Panc1 (cell line): ENCODE measurements around the gene UBE2G1. TPM values are rescaled to one million over a fixed set of nuclear protein-coding genes. Genes with fewer than 3 reads are reported as not detected.

Source experiments
- ATAC-seq: fragments of 200-7000 bp; cut with Tn5 transposase; 2 replicates; pipeline ENCODE4 v1.9.1; 2020; ENCODE audit warnings: mild to moderate bottlenecking, moderate library complexity
- BruUV-seq: library from RNA; stranded (reverse); fragments of 400-500 nt; replicated peaks from 2 replicates; lab custom pipeline; 2021; lab: Mats Ljungman, UMichigan
- CTCF ChIA-PET: fragments of 300-600 bp; sonication (Branson Sonifier 250); formaldehyde crosslinking; loops from one replicate; lab custom pipeline; 2022; ENCODE audit warnings: antibody characterized with exemption; lab: Charles Lee
- POLR2A ChIA-PET: fragments of 300-600 bp; sonication (Branson Sonifier 250); formaldehyde crosslinking; loops from one replicate; lab custom pipeline; 2022; ENCODE audit warnings: antibody characterized with exemption; lab: Charles Lee
- DNase-seq: peaks from one replicate; pipeline ENCODE4 v3.0.0-alpha.2; 2010; ENCODE audit warnings: low read depth, low spot score
- H3K27ac ChIP-seq: 2 replicates; pipeline ENCODE4 v1.5.1; 2011; ENCODE audit warnings: mild to moderate bottlenecking, low read length, inconsistent platforms
- H3K27me3 ChIP-seq: fragments of 200-500 bp; sonication (Bioruptor generic); 2 replicates; pipeline ENCODE4 v1.6.0; 2014; ENCODE audit warnings: low read length, inconsistent platforms; ENCODE audit not compliant: control insufficient read depth, insufficient read depth
- H3K36me3 ChIP-seq: fragments of 200-500 bp; sonication (Bioruptor generic); 2 replicates; pipeline ENCODE4 v1.5.1; 2014; ENCODE audit warnings: inconsistent platforms, mild to moderate bottlenecking, low read length, moderate library complexity; ENCODE audit not compliant: control insufficient read depth, insufficient read depth
- H3K4me1 ChIP-seq: 2 replicates; pipeline ENCODE4 v1.5.1; 2011; ENCODE audit warnings: inconsistent platforms, mild to moderate bottlenecking, low read length, moderate library complexity; ENCODE audit not compliant: control insufficient read depth, insufficient read depth
- H3K4me3 ChIP-seq, 2 experiments: 2 replicates each; pipeline ENCODE4 v1.5.1; 2011 to 2012; ENCODE audit warnings: low read depth in 2 of 2, low read length in 2 of 2, mild to moderate bottlenecking in 2 of 2, inconsistent platforms in 1 of 2, moderate library complexity in 1 of 2
- H3K9me3 ChIP-seq: fragments of 200-500 bp; sonication (Bioruptor generic); 2 replicates; pipeline ENCODE4 v1.5.1; 2014; ENCODE audit warnings: low read depth, mild to moderate bottlenecking, inconsistent platforms, low read length, moderate library complexity; ENCODE audit not compliant: control insufficient read depth, insufficient read depth
- CTCF ChIP-seq: fragments of 450-650 bp; IDR thresholded peaks from 2 replicates; pipeline ENCODE4 v1.5.1; 2017; ENCODE audit warnings: mild to moderate bottlenecking
- POLR2AphosphoS5 ChIP-seq: IDR thresholded peaks from 2 replicates; pipeline ENCODE4 v1.6.1; 2012; ENCODE audit warnings: mild to moderate bottlenecking, low read depth, low read length, moderate library complexity
- SIN3A ChIP-seq: IDR thresholded peaks from 2 replicates; pipeline ENCODE4 v1.6.1; 2012; ENCODE audit warnings: low read depth, mild to moderate bottlenecking, low read length, moderate library complexity, borderline replicate concordance; ENCODE audit not compliant: insufficient read depth
- TCF7L2 ChIP-seq: IDR thresholded peaks from 2 replicates; pipeline ENCODE4 v1.6.1; 2011; ENCODE audit warnings: mild to moderate bottlenecking, low read depth, low read length, inconsistent platforms
- in situ Hi-C: cut with HindIII; loops from 2 replicates; pipeline ENCODE4 v1.10.0; 2016; ENCODE audit warnings: low sequenced_read_pairs, low pct_unique_long_range_greater_than_20kb
- intact Hi-C: fragments of 100-400 bp; cut with micrococcal nuclease; formaldehyde crosslinking; loops from one replicate; pipeline ENCODE4 v1.10.0; 2022; ENCODE audit not compliant: unreplicated experiment
- total RNA-seq: library from RNA; stranded (reverse); gene quantifications from one replicate; pipeline ENCODE4 v1.2.1, GENCODE V29; 2021; ENCODE audit not compliant: unreplicated experiment
- TF ChIP-seq, protein P1 (sequence below), 2 experiments: IDR thresholded peaks; 2 replicates each; pipeline ENCODE4 v1.6.1; 2011 to 2012; ENCODE audit warnings: low read depth in 2 of 2, control low read depth in 1 of 2, low read length in 1 of 2, mild to moderate bottlenecking in 1 of 2, moderate library complexity in 1 of 2; ENCODE audit not compliant: insufficient read depth in 1 of 2

UBE2G1 gene
- total RNA-seq, 1 experiment from 2014 or later, result 119 TPM

GRCh38 chr17:4314618-4315017, 51.9 kb downstream of the UBE2G1 start:
- BruUV-seq, result no TSS peak
- Histone ChIP-seq H3K27ac (peak overlapping the region; percentile 12; the same call in 1 of the 2 replicates), H3K9me3 (no peaks in the 10 kb centered on the region), H3K27me3 (no peaks in the 10 kb centered on the region), H3K36me3 (no peaks in the 10 kb centered on the region), H3K4me3 (no peak overlapping the region), H3K4me1 (peaks cover 43% of the 10 kb centered on the region)
- ATAC-seq, result no peak
- in situ Hi-C loops (no loop called here), intact Hi-C loops (no loop called here)
- CTCF ChIA-PET, result interaction anchor here (0.6 kb wide), 1 partner anchor 203 kb away, joined by 5 read pairs; no protein-coding TSS in a partner anchor
- no peak for DNase-seq
- TF ChIP-seq SIN3A, result no peak
- no peak for TF ChIP-seq POLR2AphosphoS5
- TF ChIP-seq, protein P1, sequence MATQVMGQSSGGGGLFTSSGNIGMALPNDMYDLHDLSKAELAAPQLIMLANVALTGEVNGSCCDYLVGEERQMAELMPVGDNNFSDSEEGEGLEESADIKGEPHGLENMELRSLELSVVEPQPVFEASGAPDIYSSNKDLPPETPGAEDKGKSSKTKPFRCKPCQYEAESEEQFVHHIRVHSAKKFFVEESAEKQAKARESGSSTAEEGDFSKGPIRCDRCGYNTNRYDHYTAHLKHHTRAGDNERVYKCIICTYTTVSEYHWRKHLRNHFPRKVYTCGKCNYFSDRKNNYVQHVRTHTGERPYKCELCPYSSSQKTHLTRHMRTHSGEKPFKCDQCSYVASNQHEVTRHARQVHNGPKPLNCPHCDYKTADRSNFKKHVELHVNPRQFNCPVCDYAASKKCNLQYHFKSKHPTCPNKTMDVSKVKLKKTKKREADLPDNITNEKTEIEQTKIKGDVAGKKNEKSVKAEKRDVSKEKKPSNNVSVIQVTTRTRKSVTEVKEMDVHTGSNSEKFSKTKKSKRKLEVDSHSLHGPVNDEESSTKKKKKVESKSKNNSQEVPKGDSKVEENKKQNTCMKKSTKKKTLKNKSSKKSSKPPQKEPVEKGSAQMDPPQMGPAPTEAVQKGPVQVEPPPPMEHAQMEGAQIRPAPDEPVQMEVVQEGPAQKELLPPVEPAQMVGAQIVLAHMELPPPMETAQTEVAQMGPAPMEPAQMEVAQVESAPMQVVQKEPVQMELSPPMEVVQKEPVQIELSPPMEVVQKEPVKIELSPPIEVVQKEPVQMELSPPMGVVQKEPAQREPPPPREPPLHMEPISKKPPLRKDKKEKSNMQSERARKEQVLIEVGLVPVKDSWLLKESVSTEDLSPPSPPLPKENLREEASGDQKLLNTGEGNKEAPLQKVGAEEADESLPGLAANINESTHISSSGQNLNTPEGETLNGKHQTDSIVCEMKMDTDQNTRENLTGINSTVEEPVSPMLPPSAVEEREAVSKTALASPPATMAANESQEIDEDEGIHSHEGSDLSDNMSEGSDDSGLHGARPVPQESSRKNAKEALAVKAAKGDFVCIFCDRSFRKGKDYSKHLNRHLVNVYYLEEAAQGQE (IDR thresholded peaks at IDR 0.05; ENCODE audit: insufficient read depth in 1 of 2, low read depth in 2 of 2, low read length in 1 of 2), result no peak
- TF ChIP-seq TCF7L2, result no peak
- no peak for TF ChIP-seq CTCF
- POLR2A ChIA-PET, result no interaction called here

- Histone ChIP-seq H3K4me1 (peaks cover 43% of the 10 kb centered on the region), H3K27ac (peak overlapping the region; percentile 48; the same call in 1 of the 2 replicates), H3K36me3 (no peaks in the 10 kb centered on the region), H3K9me3 (no peaks in the 10 kb centered on the region), H3K4me3 (no peak overlapping the region), H3K27me3 (no peaks in the 10 kb centered on the region)
- TF ChIP-seq TCF7L2 (no peak), SIN3A (no peak), CTCF (no peak), POLR2AphosphoS5 (no peak)
- TF ChIP-seq, protein P1 (IDR thresholded peaks at IDR 0.05; ENCODE audit: insufficient read depth in 1 of 2, low read depth in 2 of 2, low read length in 1 of 2), result no peak
- intact Hi-C loops, result no loop called here
- DNase-seq, result no peak
- no peak for ATAC-seq
- in situ Hi-C loops, result no loop called here
- BruUV-seq, result no TSS peak
- ChIA-PET CTCF (interaction anchor here (0.6 kb wide), 1 partner anchor 203 kb away, joined by 5 read pairs; no protein-coding TSS in a partner anchor), POLR2A (no interaction called here)
These were observed 52.3 kb downstream of the UBE2G1 start for GRCh38 chr17:4314179-4314578.
